OCI-LY7 (cell line): ENCODE data around the gene ORC3. TPM values are rescaled to one million over a fixed set of nuclear protein-coding genes. Genes with fewer than 3 reads are reported as not detected.
A peak's percentile ranks its signal among the peaks of the same experiment; 100 is the strongest.

Experiments used
- Bru-seq: library from RNA; stranded (reverse); fragments of 400-500 nt; gene quantifications from one replicate; lab custom pipeline; 2021; lab: Mats Ljungman, UMichigan
- BruChase-seq, 2 experiments: library from RNA; stranded (reverse); fragments of 400-500 nt; gene quantifications; one replicate each; lab custom pipeline; 2021; lab: Mats Ljungman, UMichigan
- BruUV-seq: library from RNA; stranded (reverse); fragments of 400-500 nt; replicated peaks from 2 replicates; lab custom pipeline; 2021; lab: Mats Ljungman, UMichigan
- CTCF ChIA-PET: fragments of 300-600 bp; sonication (Branson Sonifier 250); formaldehyde crosslinking; loops from one replicate; lab custom pipeline; 2022; ENCODE audit warnings: antibody characterized with exemption; ENCODE audit not compliant: unreplicated experiment; lab: Charles Lee
- POLR2A ChIA-PET: fragments of 300-600 bp; sonication (Branson Sonifier 250); formaldehyde crosslinking; loops from one replicate; lab custom pipeline; 2022; ENCODE audit warnings: antibody characterized with exemption; lab: Charles Lee
- DNase-seq: peaks from one replicate; pipeline ENCODE4 v3.0.0-alpha.2; 2015; ENCODE audit warnings: low spot score
- H2AFZ ChIP-seq: fragments of 200-600 bp; sonication (generic), shearing (Covaris generic); 2 replicates; pipeline ENCODE4 v1.6.1; 2014; ENCODE audit warnings: mild to moderate bottlenecking, antibody characterized with exemption, low read length, moderate library complexity
- H3K27ac ChIP-seq: fragments of 200-600 bp; sonication (generic); 2 replicates; pipeline ENCODE4 v1.5.1; 2014; ENCODE audit warnings: mixed run types, low read depth, mild to moderate bottlenecking, moderate library complexity, low read length, inconsistent platforms; ENCODE audit not compliant: poor library complexity, severe bottlenecking
- H3K36me3 ChIP-seq: fragments of 200-600 bp; sonication (generic); 2 replicates; pipeline ENCODE4 v1.6.1; 2014; ENCODE audit warnings: mild to moderate bottlenecking, antibody characterized with exemption, low read length, moderate library complexity, mixed read lengths; ENCODE audit not compliant: insufficient read depth
- H3K4me1 ChIP-seq: fragments of 200-600 bp; sonication (generic); 2 replicates; pipeline ENCODE4 v1.5.1; 2014; ENCODE audit warnings: mild to moderate bottlenecking, low read length; ENCODE audit not compliant: insufficient read depth, poor library complexity, severe bottlenecking
- H3K4me2 ChIP-seq: fragments of 200-600 bp; sonication (generic); 2 replicates; pipeline ENCODE4 v1.6.1; 2014; ENCODE audit warnings: mild to moderate bottlenecking, low read length
- H3K4me3 ChIP-seq: fragments of 200-600 bp; sonication (generic); 2 replicates; pipeline ENCODE4 v1.5.1; 2014; ENCODE audit warnings: mild to moderate bottlenecking, low read depth, low read length; ENCODE audit not compliant: poor library complexity, severe bottlenecking
- H3K79me2 ChIP-seq: fragments of 200-600 bp; sonication (generic); 2 replicates; pipeline ENCODE4 v1.6.1; 2016; ENCODE audit warnings: low read depth, mild to moderate bottlenecking, low read length, moderate library complexity, mixed read lengths; ENCODE audit not compliant: insufficient read depth
- H3K9me2 ChIP-seq: fragments of 200-600 bp; sonication (generic); 2 replicates; pipeline ENCODE4 v1.6.1; 2016; ENCODE audit warnings: mild to moderate bottlenecking, low read length, mixed read lengths; ENCODE audit not compliant: insufficient read depth
- H3K9me3 ChIP-seq: fragments of 200-600 bp; sonication (generic); 2 replicates; pipeline ENCODE4 v1.6.1; 2014; ENCODE audit warnings: mild to moderate bottlenecking, mixed run types, low read length, mixed read lengths
- H4K20me1 ChIP-seq: fragments of 200-600 bp; sonication (generic); 2 replicates; pipeline ENCODE4 v1.6.1; 2014; ENCODE audit warnings: mild to moderate bottlenecking, antibody characterized with exemption, low read length, moderate library complexity, mixed read lengths; ENCODE audit not compliant: insufficient read depth
- EZH2phosphoT487 ChIP-seq: fragments of 200-600 bp; sonication (generic); IDR thresholded peaks from 2 replicates; pipeline ENCODE4 v1.6.1; 2018; ENCODE audit warnings: low read depth, borderline replicate concordance, mild to moderate bottlenecking, mixed run types, antibody characterized with exemption, low read length, moderate library complexity, mixed read lengths
- intact Hi-C: fragments of 100-400 bp; cut with micrococcal nuclease; formaldehyde crosslinking; loops from one replicate; pipeline ENCODE4 v1.10.0; 2022; ENCODE audit not compliant: unreplicated experiment
- long read RNA-seq: library from polyadenylated mRNA; stranded (forward); transcript quantifications from one replicate; pipeline ENCODE4 v2.0.0, GENCODE V29; 2022
- total RNA-seq, 2 experiments: library from RNA; depleted of rRNA in 1 of 2; stranded (reverse); fragments of >200 nt in 1 of 2; shearing (Covaris generic) in 1 of 2; gene quantifications; 2 replicates each; pipeline ENCODE4 v1.2.3, GENCODE V29; 2014 to 2022
- TF ChIP-seq, protein P1 (sequence below): fragments of 200-600 bp; sonication (generic); conservative IDR thresholded peaks from 2 replicates; pipeline ENCODE4 v1.5.1; 2014; ENCODE audit warnings: mild to moderate bottlenecking, antibody characterized with exemption, low read length, moderate library complexity, mixed read lengths

Gene ORC3
- total RNA-seq (2014; rRNA removed; shearing (Covaris generic)) (21.6 and 34.8 TPM in 2 replicates), total RNA-seq (2022) (45.0 and 50.6 TPM in 2 replicates), Bru-seq, nascent RNA (percentile 78 among the genes with signal in this experiment), BruChase-seq, experiment 1, labeled RNA remaining after a 6-hour chase (percentile 68 among the genes with signal in this experiment), BruChase-seq, experiment 2, labeled RNA remaining after a 2-hour chase (percentile 68 among the genes with signal in this experiment)
- long read RNA-seq, transcript ORC3-202 (20 exons, 2,512 nt), result minor isoform, 42 of 210 reads
- long read RNA-seq, transcript ORC3-201 (20 exons, 2,501 nt), result major isoform, 51 of 210 reads
- long read RNA-seq, partial matches to known transcripts, result 72 of 210 reads
- long read RNA-seq, other reads (novel, unspliced or antisense), result 43 of 210 reads

DNA sequence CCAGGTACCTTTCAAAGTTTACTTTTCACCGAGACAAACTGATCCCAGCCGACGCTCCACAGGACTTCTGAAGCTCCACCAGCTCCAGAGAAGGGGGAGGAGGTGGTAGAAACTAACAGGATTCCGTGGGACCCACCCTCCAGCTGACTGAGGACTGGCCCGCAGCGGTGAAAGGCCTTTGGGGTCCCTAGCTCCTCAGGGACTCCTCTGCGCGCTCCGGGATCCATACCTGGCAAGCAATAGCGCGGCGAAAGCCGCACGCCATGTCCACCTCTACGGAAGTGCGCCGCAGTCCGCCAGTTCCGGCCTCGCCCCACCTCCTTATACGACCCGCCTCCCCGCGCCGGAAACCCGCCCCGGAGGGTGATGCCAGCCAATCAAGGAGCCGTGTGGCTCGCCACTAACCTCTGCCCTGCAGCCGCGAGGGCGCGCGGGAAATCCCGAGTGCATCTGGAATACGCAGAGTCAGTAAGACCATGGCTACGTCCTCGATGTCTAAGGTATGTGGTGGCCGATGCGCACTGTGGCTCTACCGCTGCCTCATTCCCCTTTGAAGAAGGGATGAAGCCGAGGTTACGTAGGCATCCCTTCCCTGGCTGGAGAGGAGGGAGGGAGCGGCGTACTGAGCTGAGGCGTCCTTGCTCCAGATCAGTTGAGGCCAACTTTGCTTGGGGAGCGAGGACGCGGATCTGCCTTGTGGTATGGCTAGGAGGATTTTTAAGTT, at the start of gene ORC3, which contains the start of gene RARS2:
Gene ORC3 (plus strand): TSS at position 443 of the 724 bp plus-strand sequence. CDS start 34 bp downstream, at position 477.
Gene RARS2 (minus strand): TSS at position 295 of the 724 bp plus-strand sequence. CDS start 30 bp downstream, at position 265.
- POLR2A ChIA-PET, result interaction anchor here (0.6 to 1.8 kb wide), 15 partner anchors 9 to 1033 kb away, joined by 3 to 6 read pairs (median 3); partner anchors contain the start of gene SLC35A1
- peak within 1 kb of the TSS; percentile 68; the same call in 1 of the 2 replicates for H2AFZ ChIP-seq
- no TSS peak for BruUV-seq

DNA sequence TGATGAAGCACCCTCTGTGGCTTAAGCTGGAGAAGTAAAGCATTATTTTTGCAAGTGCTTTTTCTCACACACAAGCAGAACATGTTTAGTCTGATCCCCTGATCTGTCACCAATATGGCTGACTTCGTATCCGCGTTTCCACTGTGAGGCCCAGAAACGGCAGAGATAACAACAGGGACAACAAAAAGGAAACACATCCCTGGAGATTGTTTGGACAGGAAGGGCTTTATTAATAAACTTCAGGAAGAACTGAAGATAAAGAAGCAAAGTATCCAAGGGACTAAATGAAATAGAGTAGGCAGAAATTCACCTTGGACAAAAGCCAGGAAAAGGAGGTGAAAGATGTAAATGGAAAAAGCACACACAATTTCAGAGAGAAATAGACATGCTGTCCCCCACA, 49.4 kb upstream of the ORC3 start:
- H3K79me2 ChIP-seq, result no peaks in the 10 kb centered on the region
- no peaks in the 10 kb centered on the region for H3K4me1 ChIP-seq
- TF ChIP-seq, protein P1, sequence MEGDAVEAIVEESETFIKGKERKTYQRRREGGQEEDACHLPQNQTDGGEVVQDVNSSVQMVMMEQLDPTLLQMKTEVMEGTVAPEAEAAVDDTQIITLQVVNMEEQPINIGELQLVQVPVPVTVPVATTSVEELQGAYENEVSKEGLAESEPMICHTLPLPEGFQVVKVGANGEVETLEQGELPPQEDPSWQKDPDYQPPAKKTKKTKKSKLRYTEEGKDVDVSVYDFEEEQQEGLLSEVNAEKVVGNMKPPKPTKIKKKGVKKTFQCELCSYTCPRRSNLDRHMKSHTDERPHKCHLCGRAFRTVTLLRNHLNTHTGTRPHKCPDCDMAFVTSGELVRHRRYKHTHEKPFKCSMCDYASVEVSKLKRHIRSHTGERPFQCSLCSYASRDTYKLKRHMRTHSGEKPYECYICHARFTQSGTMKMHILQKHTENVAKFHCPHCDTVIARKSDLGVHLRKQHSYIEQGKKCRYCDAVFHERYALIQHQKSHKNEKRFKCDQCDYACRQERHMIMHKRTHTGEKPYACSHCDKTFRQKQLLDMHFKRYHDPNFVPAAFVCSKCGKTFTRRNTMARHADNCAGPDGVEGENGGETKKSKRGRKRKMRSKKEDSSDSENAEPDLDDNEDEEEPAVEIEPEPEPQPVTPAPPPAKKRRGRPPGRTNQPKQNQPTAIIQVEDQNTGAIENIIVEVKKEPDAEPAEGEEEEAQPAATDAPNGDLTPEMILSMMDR, result no peak
- TF ChIP-seq EZH2phosphoT487, result no peak
- CTCF ChIA-PET, result no interaction called here
- no peak for DNase-seq
- H2AFZ ChIP-seq, result no peak overlapping the region
- no peak overlapping the region for H3K4me2 ChIP-seq
- peaks cover 72% of the 10 kb centered on the region for H3K36me3 ChIP-seq
- H3K27ac ChIP-seq, result no peak overlapping the region
- no peak overlapping the region for H3K4me3 ChIP-seq
- H4K20me1 ChIP-seq, result no peaks in the 10 kb centered on the region
- POLR2A ChIA-PET, result no interaction called here
- intact Hi-C loops, result no loop called here
- H3K9me3 ChIP-seq, result peaks cover 20% of the 10 kb centered on the region
- H3K9me2 ChIP-seq, result no peaks in the 10 kb centered on the region
- no TSS peak for BruUV-seq

More for the DNA sequence above, at the start of gene ORC3, which contains the start of gene RARS2:
- H3K4me1 ChIP-seq, result peaks cover 34% of the 10 kb centered on the region
- no peak for TF ChIP-seq EZH2phosphoT487
- H3K4me3 ChIP-seq, result peak within 1 kb of the TSS; percentile 95
- peaks cover 16% of the 10 kb centered on the region; the same call in 1 of the 2 replicates for H3K9me3 ChIP-seq
- peaks cover 75% of the 10 kb centered on the region for H3K79me2 ChIP-seq
- H3K27ac ChIP-seq, result peak within 1 kb of the TSS; percentile 29
- no peaks in the 10 kb centered on the region for H3K9me2 ChIP-seq
- peak; percentile 95 for DNase-seq
- H4K20me1 ChIP-seq, result 0 out of 2 replicates have a peak, but pooled peaks cover 12% of the 10 kb centered on the region
- peaks cover 56% of the 10 kb centered on the region for H3K36me3 ChIP-seq
- CTCF ChIA-PET, result interaction anchor here (0.6 to 1.1 kb wide), 3 partner anchors 15 to 518 kb away, joined by 3 to 4 read pairs (median 3); no protein-coding TSS in a partner anchor
- H3K4me2 ChIP-seq, result peak within 1 kb of the TSS; percentile 83
- intact Hi-C loops, result no loop called here

GRCh38 chr6:87541041-87541440, 48.9 kb upstream of the ORC3 start:
- TF ChIP-seq, protein P1, result no peak
- no peak for TF ChIP-seq EZH2phosphoT487
- ChIA-PET POLR2A (interaction anchor here (0.6 to 1.4 kb wide), 2 partner anchors 111 to 463 kb away, joined by 3 to 4 read pairs; no protein-coding TSS in a partner anchor), CTCF (no interaction called here)
- Histone ChIP-seq H3K9me3 (peaks cover 20% of the 10 kb centered on the region), H2AFZ (no peak overlapping the region), H3K4me3 (no peak overlapping the region), H4K20me1 (no peaks in the 10 kb centered on the region), H3K4me1 (no peaks in the 10 kb centered on the region), H3K4me2 (no peak overlapping the region), H3K79me2 (no peaks in the 10 kb centered on the region), H3K27ac (no peak overlapping the region), H3K9me2 (no peaks in the 10 kb centered on the region), H3K36me3 (peaks cover 76% of the 10 kb centered on the region)
- no TSS peak for BruUV-seq
- no peak for DNase-seq
- intact Hi-C loops, result no loop called here
